WTC11 (cell line): ENCODE data around the gene SLC9A3. TPM values are rescaled to one million over a fixed set of nuclear protein-coding genes. Genes with fewer than 3 reads are reported as not detected.

ENCODE experiments used
- ATAC-seq: fragments of 200-7000 bp; cut with Tn5 transposase; 2 replicates; pipeline ENCODE4 v1.10.0; 2021; ENCODE audit warnings: mild to moderate bottlenecking, moderate library complexity
- CTCF ChIA-PET: fragments of 300-600 bp; sonication (Branson Sonifier 250); formaldehyde crosslinking; loops from one replicate; lab custom pipeline; 2021; ENCODE audit warnings: antibody characterized with exemption; lab: Charles Lee
- POLR2A ChIA-PET: fragments of 350-600 bp; sonication (Branson Sonifier 250); formaldehyde crosslinking; loops from one replicate; lab custom pipeline; 2021; ENCODE audit warnings: antibody characterized with exemption; lab: Charles Lee
- DNase-seq: peaks from one replicate; pipeline ENCODE4 v3.0.0; 2021; ENCODE audit warnings: low spot score
- H3K27ac Mint-ChIP-seq: 2 replicates; pipeline ENCODE4 v1.8.0; 2021; ENCODE audit warnings: mixed read lengths
- H3K27me3 Mint-ChIP-seq: 2 replicates; pipeline ENCODE4 v1.8.0; 2021; ENCODE audit warnings: low read depth, mild to moderate bottlenecking, moderate library complexity, mixed read lengths
- H3K36me3 Mint-ChIP-seq: 2 replicates; pipeline ENCODE4 v1.8.0; 2021; ENCODE audit warnings: mixed read lengths
- H3K4me1 Mint-ChIP-seq: 2 replicates; pipeline ENCODE4 v1.8.0; 2022; ENCODE audit warnings: mixed read lengths
- H3K4me3 Mint-ChIP-seq: 2 replicates; pipeline ENCODE4 v1.8.0; 2021; ENCODE audit warnings: mild to moderate bottlenecking, moderate library complexity, mixed read lengths
- H3K9me3 Mint-ChIP-seq: 2 replicates; pipeline ENCODE4 v1.8.0; 2021; ENCODE audit warnings: mixed read lengths
- GRHL2 ChIP-seq: fragments of 250-450 bp; sonication (Bioruptor Pico); IDR thresholded peaks from 2 replicates; pipeline ENCODE4 v1.8.0; 2022; ENCODE audit warnings: mild to moderate bottlenecking, moderate library complexity; ENCODE audit not compliant: insufficient replicate concordance, severe bottlenecking
- MYBL2 ChIP-seq: sonication (generic); formaldehyde crosslinking; IDR thresholded peaks from 2 replicates; pipeline ENCODE4 v1.8.1; 2023; ENCODE audit warnings: mild to moderate bottlenecking, moderate library complexity, missing genetic modification reagents
- OVOL2 ChIP-seq: fragments of 250-450 bp; sonication (Bioruptor Pico); IDR thresholded peaks from 2 replicates; pipeline ENCODE4 v1.9.0; 2021; ENCODE audit warnings: mild to moderate bottlenecking, borderline replicate concordance
- RORB ChIP-seq: fragments of 250-450 bp; sonication (Bioruptor Pico); IDR thresholded peaks from 2 replicates; pipeline ENCODE4 v1.9.0; 2021; ENCODE audit warnings: mild to moderate bottlenecking
- SMAD3 ChIP-seq: sonication (generic); formaldehyde crosslinking; IDR thresholded peaks from 2 replicates; pipeline ENCODE4 v1.8.0; 2022; ENCODE audit warnings: missing genetic modification reagents, mild to moderate bottlenecking, borderline replicate concordance
- TEAD4 ChIP-seq: sonication (generic); formaldehyde crosslinking; IDR thresholded peaks from 2 replicates; pipeline ENCODE4 v1.8.0; 2022; ENCODE audit warnings: mild to moderate bottlenecking, missing genetic modification reagents
- ZNF232 ChIP-seq: sonication (generic); formaldehyde crosslinking; IDR thresholded peaks from 2 replicates; pipeline ENCODE4 v1.8.0; 2022; ENCODE audit warnings: mild to moderate bottlenecking, missing genetic modification reagents
- total RNA-seq: library from RNA; stranded (reverse); gene quantifications from 3 replicates; pipeline ENCODE4 v1.2.3, GENCODE V29; 2021
- TF ChIP-seq, protein P1 (sequence below): sonication (generic); formaldehyde crosslinking; IDR thresholded peaks from 2 replicates; pipeline ENCODE4 v1.8.1; 2023; ENCODE audit warnings: mild to moderate bottlenecking, moderate library complexity, missing genetic modification reagents
- TF ChIP-seq, protein P2 (sequence below): sonication (generic); formaldehyde crosslinking; IDR thresholded peaks from 2 replicates; pipeline ENCODE4 v1.8.0; 2023; ENCODE audit warnings: missing genetic modification reagents, mild to moderate bottlenecking, borderline replicate concordance
- TF ChIP-seq, protein P3 (sequence below): sonication (generic); formaldehyde crosslinking; IDR thresholded peaks from 2 replicates; pipeline ENCODE4 v1.8.1; 2022; ENCODE audit warnings: mild to moderate bottlenecking, missing genetic modification reagents, moderate library complexity, borderline replicate concordance
- TF ChIP-seq, protein P4 (sequence below): fragments of 250-450 bp; sonication (Bioruptor Pico); IDR thresholded peaks from 2 replicates; pipeline ENCODE4 v1.9.0; 2021; ENCODE audit warnings: moderate library complexity, mild to moderate bottlenecking, inconsistent platforms, borderline replicate concordance
- TF ChIP-seq, protein P5 (sequence below): sonication (generic); formaldehyde crosslinking; IDR thresholded peaks from 2 replicates; pipeline ENCODE4 v1.8.1; 2022; ENCODE audit warnings: mild to moderate bottlenecking, moderate library complexity, missing genetic modification reagents
- TF ChIP-seq, protein P6 (sequence below): sonication (generic); formaldehyde crosslinking; IDR thresholded peaks from 2 replicates; pipeline ENCODE4 v1.8.0; 2022; ENCODE audit warnings: mild to moderate bottlenecking, missing genetic modification reagents

SLC9A3 gene
- total RNA-seq, 1 experiment from 2014 or later: 1.6 TPM

DNA sequence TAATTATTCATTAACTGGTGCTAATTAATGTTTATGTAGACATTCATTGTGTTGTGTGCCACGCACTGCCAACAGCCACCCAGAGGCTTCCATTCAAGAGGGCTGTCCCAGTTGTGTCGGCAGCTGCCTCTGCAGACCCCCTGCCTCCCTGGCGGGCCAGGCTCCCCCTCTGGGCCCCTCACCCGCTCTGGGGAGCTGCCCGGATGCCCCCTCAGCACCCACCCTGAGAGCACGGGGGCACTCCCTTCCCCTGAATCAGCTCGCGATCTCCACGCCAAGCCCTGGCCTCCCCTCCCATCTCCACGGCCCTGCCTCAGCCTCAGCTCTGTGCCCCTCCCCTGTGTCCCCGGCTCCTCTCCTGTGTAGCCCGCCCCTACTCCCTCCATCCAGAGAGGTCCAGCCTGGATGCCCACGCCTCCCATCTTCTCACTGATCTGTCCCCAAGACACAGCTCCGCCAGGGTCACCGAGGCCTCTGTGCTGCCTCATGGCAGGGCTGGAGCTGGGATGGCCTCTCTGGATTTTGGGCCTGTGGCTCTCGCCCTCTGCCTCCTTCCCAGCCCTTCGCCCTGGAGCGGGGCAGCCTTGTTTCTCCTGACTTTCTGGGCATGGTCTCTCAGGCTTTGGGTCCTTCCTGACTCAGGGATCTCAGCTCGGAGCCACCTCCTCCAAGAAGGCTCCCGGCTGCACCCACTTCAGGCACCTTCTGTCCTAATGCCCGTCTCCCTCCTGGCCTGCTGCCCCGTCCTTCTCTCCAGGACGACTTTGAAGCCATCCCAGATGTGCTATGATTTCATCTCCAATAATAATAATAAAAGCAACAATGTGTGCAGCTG is 16.0 kb upstream of the SLC9A3 start:
- ChIA-PET POLR2A (no interaction called here), CTCF (interaction anchor here (0.9 to 1.9 kb wide), 2 partner anchors 47 to 94 kb away, joined by 3 to 4 read pairs; no protein-coding TSS in a partner anchor)
- peaks cover 2% of the 10 kb centered on the region; the same call in 1 of the 2 replicates for H3K9me3 Mint-ChIP-seq
- DNase-seq: peak; percentile 10
- no peak for ATAC-seq
- H3K4me1 Mint-ChIP-seq: no peaks in the 10 kb centered on the region
- H3K4me3 Mint-ChIP-seq: no peak overlapping the region
- no peaks in the 10 kb centered on the region for H3K27me3 Mint-ChIP-seq
- TF ChIP-seq RORB: no peak
- no peak for TF ChIP-seq OVOL2 (CRISPR knock-in tag)
- TF ChIP-seq, protein P1, sequence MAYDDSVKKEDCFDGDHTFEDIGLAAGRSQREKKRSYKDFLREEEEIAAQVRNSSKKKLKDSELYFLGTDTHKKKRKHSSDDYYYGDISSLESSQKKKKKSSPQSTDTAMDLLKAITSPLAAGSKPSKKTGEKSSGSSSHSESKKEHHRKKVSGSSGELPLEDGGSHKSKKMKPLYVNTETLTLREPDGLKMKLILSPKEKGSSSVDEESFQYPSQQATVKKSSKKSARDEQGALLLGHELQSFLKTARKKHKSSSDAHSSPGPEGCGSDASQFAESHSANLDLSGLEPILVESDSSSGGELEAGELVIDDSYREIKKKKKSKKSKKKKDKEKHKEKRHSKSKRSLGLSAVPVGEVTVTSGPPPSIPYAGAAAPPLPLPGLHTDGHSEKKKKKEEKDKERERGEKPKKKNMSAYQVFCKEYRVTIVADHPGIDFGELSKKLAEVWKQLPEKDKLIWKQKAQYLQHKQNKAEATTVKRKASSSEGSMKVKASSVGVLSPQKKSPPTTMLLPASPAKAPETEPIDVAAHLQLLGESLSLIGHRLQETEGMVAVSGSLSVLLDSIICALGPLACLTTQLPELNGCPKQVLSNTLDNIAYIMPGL: no peak
- no peak for TF ChIP-seq GRHL2 (CRISPR knock-in tag)
- TF ChIP-seq, protein P2, sequence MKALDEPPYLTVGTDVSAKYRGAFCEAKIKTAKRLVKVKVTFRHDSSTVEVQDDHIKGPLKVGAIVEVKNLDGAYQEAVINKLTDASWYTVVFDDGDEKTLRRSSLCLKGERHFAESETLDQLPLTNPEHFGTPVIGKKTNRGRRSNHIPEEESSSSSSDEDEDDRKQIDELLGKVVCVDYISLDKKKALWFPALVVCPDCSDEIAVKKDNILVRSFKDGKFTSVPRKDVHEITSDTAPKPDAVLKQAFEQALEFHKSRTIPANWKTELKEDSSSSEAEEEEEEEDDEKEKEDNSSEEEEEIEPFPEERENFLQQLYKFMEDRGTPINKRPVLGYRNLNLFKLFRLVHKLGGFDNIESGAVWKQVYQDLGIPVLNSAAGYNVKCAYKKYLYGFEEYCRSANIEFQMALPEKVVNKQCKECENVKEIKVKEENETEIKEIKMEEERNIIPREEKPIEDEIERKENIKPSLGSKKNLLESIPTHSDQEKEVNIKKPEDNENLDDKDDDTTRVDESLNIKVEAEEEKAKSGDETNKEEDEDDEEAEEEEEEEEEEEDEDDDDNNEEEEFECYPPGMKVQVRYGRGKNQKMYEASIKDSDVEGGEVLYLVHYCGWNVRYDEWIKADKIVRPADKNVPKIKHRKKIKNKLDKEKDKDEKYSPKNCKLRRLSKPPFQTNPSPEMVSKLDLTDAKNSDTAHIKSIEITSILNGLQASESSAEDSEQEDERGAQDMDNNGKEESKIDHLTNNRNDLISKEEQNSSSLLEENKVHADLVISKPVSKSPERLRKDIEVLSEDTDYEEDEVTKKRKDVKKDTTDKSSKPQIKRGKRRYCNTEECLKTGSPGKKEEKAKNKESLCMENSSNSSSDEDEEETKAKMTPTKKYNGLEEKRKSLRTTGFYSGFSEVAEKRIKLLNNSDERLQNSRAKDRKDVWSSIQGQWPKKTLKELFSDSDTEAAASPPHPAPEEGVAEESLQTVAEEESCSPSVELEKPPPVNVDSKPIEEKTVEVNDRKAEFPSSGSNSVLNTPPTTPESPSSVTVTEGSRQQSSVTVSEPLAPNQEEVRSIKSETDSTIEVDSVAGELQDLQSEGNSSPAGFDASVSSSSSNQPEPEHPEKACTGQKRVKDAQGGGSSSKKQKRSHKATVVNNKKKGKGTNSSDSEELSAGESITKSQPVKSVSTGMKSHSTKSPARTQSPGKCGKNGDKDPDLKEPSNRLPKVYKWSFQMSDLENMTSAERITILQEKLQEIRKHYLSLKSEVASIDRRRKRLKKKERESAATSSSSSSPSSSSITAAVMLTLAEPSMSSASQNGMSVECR (CRISPR knock-in tag): no peak
- TF ChIP-seq TEAD4 (CRISPR knock-in tag): no peak
- no peak overlapping the region for H3K27ac Mint-ChIP-seq
- H3K36me3 Mint-ChIP-seq: no peaks in the 10 kb centered on the region

DNA sequence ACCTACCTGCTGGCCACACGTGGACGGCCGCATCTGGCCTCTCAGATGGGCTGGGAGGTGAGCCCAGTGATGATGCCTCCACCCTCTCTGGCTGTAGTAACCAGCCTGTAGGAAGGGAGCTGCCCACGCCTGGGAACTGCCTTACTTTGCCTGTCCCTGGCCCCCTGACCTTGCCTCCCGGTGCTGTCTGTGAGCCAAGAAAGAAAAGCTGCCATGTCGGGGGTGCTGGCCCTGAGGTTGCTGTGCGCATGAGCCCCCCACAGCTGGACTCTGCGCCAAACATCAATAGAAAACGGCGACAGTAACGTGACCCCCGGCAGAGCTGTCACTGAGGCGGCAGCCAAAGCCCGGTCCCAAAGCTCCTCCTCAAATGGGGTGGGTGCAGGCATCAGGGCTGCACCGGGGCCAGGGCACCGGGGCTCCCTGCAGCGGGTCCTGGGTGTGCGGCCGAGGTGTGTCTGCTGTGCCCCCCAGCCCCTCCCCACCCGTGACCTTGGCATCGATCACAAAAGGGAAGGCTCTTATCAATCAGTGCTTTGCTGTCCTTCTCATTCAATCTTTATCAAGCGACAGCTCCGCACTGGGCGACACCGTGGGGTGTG is 15.3 kb upstream of the SLC9A3 start:
- TF ChIP-seq, protein P3, sequence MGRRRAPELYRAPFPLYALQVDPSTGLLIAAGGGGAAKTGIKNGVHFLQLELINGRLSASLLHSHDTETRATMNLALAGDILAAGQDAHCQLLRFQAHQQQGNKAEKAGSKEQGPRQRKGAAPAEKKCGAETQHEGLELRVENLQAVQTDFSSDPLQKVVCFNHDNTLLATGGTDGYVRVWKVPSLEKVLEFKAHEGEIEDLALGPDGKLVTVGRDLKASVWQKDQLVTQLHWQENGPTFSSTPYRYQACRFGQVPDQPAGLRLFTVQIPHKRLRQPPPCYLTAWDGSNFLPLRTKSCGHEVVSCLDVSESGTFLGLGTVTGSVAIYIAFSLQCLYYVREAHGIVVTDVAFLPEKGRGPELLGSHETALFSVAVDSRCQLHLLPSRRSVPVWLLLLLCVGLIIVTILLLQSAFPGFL: no peak
- peak; percentile 5 for DNase-seq
- Mint-ChIP-seq H3K4me3 (no peak overlapping the region), H3K27ac (no peak overlapping the region), H3K36me3 (no peaks in the 10 kb centered on the region), H3K27me3 (no peaks in the 10 kb centered on the region), H3K4me1 (no peaks in the 10 kb centered on the region), H3K9me3 (no peaks in the 10 kb centered on the region)
- ATAC-seq: no peak
- POLR2A ChIA-PET: no interaction called here
- CTCF ChIA-PET: interaction anchor here (0.9 to 1.9 kb wide), 3 partner anchors 12 to 93 kb away, joined by 3 to 4 read pairs (median 4); no protein-coding TSS in a partner anchor

DNA sequence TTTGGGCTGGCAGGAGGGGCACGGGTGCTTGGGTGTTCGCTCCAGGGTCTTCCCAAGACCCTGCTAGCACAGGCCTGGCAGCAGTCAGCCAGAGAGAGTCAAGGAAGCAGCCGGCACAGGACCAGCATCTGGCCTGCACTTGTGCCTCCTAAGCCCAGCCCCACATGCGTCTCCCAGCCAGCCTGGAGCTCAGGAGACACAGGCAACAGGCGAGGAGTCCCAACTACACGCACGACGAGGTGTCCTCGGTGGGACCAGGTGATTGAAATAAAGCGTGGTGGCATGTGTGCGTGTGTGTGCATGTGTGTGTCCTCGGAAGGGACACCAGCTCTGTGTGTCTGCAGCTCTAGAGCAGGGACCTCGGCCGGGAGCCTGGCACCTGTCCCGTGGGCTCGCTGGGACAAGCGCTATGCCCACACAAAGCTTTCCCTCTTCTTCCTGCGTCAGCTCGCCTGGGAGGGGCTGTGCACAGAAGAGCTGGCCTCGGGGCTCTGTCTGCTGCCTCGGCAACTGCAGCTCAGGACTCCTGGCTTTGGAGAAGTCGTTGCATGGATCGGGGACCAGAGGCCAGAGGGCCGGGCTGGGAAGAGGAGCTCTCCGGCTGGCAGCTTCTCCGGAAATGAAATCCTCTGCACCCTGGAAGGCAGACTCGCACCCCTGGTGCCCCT is 14.7 kb upstream of the SLC9A3 start:
- no peak overlapping the region for H3K27ac Mint-ChIP-seq
- H3K4me1 Mint-ChIP-seq: no peaks in the 10 kb centered on the region
- no peaks in the 10 kb centered on the region for H3K9me3 Mint-ChIP-seq
- ChIA-PET POLR2A (no interaction called here), CTCF (interaction anchor here (0.8 to 1.9 kb wide), 4 partner anchors 10 to 93 kb away, joined by 3 to 4 read pairs (median 4); no protein-coding TSS in a partner anchor)
- no peak overlapping the region for H3K4me3 Mint-ChIP-seq
- ATAC-seq (no peak), DNase-seq (peak; percentile 7)
- H3K27me3 Mint-ChIP-seq: no peaks in the 10 kb centered on the region
- no peaks in the 10 kb centered on the region for H3K36me3 Mint-ChIP-seq
- no peak for TF ChIP-seq MYBL2 (CRISPR knock-in tag)
- TF ChIP-seq ZNF232 (CRISPR knock-in tag): no peak
- no peak for TF ChIP-seq SMAD3 (CRISPR knock-in tag)
- TF ChIP-seq, protein P2 (CRISPR knock-in tag): no peak
- TF ChIP-seq, protein P4, sequence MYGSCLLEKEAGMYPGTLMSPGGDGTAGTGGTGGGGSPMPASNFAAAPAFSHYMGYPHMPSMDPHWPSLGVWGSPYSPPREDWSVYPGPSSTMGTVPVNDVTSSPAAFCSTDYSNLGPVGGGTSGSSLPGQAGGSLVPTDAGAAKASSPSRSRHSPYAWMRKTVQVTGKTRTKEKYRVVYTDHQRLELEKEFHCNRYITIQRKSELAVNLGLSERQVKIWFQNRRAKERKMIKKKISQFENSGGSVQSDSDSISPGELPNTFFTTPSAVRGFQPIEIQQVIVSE (CRISPR knock-in tag): no peak
- TF ChIP-seq, protein P5, sequence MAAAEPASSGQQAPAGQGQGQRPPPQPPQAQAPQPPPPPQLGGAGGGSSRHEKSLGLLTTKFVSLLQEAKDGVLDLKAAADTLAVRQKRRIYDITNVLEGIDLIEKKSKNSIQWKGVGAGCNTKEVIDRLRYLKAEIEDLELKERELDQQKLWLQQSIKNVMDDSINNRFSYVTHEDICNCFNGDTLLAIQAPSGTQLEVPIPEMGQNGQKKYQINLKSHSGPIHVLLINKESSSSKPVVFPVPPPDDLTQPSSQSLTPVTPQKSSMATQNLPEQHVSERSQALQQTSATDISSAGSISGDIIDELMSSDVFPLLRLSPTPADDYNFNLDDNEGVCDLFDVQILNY (CRISPR knock-in tag): no peak
- TF ChIP-seq, protein P6, sequence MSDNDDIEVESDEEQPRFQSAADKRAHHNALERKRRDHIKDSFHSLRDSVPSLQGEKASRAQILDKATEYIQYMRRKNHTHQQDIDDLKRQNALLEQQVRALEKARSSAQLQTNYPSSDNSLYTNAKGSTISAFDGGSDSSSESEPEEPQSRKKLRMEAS: no peak
